ENCODE results near the gene PIK3R5.
"Not testable (repeated sequence)": the region's sequence is repeated elsewhere in the genome, so short reads cannot be mapped to it uniquely, and the experiment has no call there.

The PIK3R5 gene

DNA sequence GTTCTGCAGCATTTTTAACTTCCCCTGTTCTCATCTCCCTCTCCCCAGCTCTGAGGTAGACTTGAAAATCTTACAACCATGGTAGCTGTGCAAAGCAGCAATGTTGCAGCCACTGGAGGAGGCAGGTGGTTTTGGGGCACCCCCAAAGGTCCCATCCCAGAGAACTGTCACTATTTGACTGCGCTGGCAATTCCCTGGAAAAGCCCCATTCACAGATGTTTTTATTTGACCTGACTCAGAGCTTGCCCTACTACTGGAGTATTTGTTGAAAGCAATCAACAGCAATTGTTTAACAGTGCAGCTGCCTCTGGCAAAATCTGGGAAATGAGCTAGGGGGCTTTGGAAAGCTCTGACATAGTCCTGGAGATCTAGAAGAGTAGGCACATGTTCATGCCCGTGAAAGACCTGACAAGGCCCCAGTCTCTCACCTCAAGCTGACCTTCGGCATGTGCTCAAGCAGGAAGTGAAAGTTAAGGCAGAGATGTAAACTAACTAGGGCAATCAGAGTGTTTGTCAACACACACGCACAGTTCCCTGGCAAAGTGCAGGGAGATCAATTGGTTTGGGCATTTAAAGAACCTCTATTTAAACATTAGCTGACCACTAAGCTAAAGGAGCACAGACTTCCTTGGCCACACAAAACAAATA, 19.7 kb upstream of the PIK3R5 start:
- DNase-seq: no peak

DNA sequence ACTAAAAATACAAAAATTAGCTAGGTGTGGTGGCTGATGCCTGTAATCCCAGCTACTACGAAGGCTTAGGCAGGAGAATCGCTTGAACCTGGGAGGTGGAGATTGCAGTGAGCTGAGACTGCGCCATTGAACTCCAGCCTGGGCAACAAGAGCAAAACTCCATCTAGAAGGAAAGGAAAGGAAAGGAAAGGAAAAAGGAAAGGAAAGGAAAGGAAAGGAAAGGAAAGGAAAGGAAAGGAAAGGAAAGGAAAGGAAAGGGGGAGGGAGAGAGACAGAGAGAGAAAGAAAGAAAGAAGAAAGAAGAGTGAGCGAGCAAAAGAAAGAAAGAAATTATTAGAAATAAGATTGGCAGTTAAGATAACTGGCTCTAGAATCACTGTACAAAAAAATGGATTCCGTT, 18.7 kb upstream of the PIK3R5 start:
- DNase-seq: not testable (repeated sequence)

DNA sequence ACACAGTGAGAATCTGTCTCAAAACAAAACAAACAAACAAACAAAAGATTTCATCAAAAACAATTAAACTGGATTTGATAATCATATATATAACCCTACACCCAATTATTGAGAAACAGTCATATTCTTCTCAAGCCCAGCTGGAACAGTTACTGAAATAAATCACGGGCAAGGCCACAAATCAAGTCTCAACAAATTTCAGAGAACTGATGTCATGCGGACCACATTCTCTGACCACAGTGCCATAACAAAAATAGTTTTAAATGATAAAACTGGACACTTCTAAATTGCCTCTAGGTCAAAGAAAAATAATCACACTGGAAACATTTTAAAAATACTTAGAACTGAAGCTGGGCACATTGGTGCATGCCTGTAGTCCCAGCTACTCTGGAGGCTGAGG, 15.9 kb upstream of the PIK3R5 start:
- DNase-seq: no peak

DNA sequence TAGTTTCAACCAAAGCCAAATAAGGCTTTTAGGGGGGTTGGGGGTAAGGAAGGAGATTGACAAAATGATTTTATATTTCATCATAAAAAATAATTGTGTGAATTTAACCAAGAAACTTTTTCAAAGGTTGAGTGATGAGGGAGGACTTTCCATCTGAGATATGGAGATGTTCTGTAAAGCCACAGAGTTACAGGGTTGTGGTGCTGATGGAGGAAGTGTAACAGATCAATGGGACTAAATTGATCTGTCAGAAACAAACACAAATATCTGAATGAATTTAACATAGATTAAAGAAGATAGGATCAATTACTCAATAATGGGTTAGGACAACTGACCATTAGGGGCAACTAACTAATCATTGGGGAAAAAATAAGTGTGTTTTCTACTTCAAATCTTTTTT, 14.2 kb upstream of the PIK3R5 start:
- no peak for DNase-seq

DNA sequence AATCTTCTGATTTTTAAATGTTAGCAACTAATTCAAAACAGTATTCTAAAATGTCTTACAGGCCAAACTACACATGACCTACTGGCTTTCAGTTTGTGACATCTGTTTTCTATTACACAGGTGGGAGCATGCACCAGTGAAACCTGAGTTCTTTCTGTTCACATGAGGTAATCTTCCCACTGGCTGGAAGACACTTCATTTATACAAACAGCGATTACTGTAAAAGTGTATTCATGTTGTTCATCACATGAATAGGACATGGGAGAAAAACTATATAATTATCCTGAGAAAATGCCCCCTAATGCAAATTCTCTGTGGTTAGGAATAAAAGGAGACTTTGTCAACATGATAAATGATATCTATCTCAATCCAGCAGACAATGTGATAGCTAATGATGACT, 11.1 kb upstream of the PIK3R5 start:
- DNase-seq: no peak

DNA sequence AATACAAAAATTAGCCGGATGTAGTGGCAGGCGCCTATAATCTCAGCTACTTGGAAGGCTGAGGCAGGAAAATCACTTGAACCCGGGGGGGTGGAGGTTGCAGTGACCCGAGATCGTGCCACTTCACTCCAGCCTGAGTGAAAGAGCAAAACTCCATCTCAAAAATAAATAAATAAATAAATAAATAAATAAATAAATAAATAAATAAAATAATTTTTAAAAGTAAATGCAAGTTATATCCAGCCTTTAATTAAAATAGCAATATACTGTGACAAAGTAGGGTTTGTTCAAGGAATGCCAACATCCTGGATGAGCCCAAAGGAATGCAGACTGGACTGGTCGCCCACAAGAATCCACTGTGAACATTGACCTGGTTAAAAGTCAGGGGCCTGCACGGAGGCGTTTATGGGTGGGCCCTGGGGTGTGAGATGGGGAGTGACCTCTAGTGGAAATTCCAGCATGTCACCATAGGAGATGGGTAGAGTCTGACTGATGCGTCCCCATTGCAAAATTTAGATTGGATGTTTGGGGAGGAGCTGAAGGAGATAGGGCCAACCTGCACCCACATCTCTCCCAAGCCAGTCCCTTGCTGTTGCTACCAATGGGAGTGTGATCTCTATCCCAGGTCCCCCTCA, 9.7 kb upstream of the PIK3R5 start:
- DNase-seq: no peak

DNA sequence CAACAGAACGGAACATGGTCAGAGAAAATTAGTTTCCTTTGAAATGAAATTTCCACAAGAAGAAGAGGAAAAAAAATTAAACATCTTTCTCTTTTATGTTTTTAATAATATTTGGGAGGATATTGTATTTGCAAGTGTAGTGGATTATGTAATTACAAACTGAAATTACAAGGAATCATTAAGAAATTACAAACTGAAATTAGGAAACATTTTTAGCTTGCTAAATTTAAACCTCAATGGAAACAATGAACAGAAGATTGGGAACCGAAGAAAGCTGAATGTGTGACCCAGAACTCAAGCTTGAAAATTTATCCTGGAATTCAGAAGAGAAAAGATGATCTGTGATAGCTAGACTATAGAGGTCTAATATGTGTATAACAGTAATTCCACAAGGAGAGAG, 4.4 kb upstream of the PIK3R5 start:
- no peak for DNase-seq

DNA sequence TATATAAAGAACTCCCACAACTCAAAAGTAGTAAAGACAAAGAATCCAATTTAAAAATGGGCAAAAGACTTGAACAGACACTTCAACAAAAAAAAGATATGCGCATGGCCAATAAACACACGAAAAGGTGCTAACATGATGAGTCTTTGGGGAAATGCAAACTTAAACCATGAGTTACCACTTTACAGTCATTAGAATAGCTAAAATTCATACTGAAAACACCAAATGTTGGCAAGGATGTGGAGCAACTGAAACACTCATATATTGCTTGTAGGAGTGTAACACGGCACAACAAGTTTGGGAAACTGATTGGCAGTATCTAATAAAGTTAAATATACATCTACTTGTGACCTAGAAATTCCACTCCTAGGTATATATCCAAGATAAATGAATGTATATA, 3.0 kb upstream of the PIK3R5 start:
- no peak for DNase-seq

DNA sequence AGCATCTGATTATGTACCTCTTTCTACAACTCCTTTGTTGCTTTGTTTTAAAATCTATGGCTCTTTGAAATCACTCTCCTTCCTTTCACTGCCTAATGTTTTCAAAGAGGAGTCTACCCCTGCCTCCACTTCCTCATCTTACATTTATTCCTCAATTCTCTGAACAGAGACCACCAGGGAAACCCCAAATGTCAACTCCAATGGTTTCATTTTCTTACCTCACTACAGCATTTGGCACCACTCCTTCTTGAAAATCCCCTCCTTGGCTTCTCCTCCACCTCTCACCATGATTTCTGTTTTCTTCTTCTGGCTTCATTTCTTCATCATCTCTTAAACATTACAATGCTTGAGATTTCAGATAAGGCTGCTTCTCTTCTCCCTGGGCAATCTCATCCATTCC, 2.4 kb upstream of the PIK3R5 start:
- no peak for DNase-seq

DNA sequence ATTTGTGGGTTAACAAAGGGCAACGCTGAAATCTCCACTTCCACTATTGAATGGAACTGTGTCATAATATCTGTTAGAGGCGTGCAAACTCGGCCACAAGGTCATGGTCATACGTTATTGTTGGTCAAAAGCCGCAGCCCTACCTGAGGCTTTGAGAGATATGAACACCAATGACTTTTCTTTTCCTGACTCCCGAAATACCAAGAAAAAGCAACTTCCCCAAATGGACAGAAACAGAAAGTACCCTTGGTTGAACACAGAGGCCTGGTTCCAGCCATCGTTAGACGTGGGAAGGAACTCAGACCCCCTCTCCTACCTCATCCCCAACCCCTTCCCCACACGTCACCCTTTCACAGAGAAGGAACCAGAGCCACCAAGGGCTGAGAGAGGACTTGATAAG, 1.4 kb upstream of the PIK3R5 start:
- DNase-seq: no peak

DNA sequence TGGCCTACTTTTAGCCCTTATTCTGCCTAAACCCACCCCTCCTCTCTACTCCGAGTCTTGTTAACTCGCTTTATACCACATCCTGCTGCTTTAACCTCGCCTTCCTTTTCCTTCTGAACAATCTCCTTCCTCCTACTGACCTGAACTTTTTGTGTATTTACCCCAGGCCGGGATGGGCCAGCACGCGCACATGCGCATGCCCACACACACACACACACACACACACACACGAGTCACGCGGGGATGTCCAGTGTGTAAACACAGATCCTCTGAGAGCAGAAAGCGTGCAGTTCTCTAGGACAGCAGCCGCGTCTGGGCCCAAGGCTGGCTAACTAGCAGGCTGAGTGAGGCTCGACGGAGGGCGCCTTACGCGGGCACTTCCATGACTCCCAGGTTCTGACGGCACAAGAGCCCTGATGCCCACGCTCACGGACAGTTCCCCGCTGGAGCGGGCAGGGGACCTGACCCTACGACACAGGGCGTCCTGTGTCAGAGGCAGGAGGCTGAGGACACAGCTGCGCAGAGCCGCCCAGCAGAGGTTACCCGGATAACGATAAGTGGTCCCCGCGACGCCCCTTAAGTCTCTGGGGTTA, 610 bp downstream of the PIK3R5 start:
- peak; percentile 80 for DNase-seq

DNA sequence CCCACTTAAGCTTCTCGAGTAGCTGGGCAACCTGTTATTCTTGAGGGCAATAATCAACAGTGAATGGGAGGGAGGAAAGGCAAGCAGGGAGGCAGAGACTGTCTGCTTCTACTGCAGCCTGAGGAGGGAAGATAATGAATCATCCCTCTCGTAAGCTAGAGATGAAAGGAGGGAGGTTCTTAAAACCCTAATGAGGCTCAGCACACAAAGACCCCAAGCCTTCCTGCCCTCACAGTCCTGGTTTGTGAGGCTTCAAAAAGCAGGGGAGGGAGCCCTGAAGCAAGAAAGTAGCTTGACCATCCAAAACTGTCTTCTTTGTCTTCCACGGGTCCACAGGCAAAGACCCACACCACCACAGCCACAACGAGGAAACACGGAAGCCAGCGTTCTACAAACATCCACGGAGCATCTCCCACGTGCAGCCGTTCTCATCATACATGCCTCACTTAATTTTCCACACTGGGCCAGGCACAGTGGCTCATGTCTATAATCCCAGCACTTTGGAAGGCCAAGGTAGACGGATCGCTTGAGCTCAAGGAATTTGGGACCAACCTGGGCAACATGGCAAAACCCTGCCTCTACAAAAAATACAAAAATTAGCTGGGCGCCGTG, 1.8 kb downstream of the PIK3R5 start:
- peak; percentile 75 for DNase-seq

DNA sequence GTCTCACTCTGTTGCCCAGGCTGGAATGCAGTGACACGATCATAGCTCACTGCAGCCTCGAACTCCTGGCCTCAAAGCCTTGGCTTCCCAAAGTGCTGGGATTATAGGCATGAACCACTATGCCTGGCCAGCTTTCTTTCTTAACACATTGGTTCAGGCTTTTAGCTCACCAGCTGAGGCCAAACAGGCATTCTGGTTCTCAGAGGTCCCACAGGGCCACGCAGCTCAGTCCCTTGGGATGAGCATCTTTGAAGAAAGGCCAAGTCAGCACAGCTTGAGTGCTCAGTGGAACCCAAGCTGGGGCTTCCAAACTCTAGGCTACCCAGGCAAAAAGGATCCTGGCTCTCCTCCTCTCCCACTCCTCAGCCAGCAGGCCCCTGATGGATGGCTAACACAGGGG, 2.5 kb downstream of the PIK3R5 start:
- no peak for DNase-seq

DNA sequence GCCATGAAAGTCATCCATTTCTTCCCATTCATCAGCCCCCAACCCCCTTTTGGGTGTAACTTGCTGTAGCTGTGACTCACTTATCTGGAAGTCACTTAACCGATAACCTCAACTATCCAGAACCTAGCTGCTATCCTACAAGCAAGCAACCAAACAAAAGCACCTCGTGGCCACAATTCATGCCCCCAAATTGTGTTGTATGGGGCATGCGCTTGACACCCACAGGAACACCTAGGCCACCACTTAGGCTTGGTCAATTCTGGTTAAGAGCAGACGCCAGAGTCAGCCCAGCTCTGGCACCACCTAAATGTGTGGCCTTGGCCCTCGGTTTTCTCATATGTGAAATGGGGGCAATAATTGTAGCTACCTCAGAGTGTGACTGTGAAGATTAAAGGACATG, 3.7 kb downstream of the PIK3R5 start:
- no peak for DNase-seq

DNA sequence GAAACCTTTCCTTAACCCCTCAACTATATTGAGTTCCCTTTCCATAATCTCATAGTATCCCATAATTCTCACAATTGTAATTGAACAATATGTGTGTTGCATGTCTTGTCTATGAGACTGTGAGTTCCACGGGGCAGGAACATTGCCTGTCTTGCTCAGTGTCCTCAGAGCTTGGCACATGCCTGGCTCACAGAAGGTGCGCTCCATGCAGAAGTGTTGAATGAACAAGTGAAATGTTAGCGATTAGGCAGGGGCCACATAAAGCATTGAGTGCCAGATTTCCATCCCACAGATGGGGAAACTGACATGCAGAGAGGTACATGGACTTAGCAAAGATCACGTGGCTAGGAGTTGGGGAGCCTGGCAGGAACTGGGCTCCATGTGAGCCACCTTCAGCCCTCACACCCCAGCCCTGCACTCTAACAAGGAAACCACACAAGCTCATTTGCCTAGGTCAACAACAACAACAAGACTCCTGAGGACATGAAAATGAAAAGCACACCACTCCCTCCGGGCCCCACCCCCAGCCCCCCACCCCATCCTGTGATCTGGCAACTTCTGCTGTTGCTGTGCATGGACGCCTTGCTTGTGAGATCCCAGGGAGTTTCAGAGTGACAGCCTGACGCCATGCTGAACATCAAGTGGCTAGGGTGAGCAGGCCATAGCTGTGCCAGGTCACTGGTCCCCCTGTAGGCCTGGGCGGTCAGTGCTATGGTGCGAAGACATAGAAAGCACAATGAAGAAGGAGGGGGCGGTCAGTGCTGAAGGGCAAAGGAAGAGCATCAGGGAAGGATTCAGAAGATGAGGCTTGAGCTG, 5.0 kb downstream of the PIK3R5 start:
- DNase-seq: no peak

DNA sequence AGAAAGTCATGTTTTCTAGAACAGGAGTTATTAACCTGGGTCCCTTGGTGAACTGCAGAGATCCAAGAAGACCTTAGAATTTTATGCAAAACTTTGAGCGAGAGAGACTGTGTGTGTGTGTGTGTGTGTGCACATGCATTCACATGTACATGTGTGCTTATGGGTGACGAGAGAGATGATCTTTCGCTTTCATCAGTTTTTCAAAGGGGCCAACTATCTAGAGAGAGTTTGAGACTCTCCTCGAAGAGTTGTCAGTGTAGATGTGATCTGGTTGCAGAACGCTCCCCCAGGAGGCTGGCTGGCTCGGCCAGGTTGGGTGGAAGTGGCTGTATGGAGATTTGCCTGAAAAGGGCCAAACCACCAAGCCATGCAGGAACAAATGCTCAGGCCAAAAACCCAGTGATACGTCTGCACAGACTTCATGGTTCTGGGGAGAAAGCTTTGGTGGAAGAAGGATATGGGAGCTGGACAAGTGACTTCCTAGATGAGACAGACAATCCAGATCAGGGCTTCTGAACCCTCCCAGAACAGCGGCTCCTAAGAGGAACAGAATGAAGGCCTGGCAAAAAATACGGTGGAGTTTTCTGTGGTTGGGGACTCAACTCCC, 6.1 kb downstream of the PIK3R5 start:
- DNase-seq: no peak

DNA sequence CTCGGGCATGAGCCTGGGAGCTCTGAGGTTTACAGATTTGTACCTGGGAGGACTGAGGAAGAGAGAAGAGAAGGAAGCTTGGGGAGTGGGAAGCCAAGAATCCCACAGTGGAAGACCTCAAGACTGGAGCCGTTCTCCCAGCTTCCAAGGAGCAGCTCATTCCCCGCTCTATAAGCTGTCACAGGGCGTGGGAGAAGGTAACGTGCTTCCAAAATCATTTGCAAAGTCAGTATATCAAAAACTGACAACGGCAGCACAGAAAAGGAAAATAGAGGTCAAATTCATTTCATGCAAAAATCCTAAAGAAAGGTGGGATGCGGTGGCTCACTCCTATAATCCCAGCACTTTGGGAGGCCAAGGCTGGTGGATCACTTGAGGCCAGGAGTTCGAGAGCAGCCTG, 7.8 kb downstream of the PIK3R5 start:
- no peak for DNase-seq

DNA sequence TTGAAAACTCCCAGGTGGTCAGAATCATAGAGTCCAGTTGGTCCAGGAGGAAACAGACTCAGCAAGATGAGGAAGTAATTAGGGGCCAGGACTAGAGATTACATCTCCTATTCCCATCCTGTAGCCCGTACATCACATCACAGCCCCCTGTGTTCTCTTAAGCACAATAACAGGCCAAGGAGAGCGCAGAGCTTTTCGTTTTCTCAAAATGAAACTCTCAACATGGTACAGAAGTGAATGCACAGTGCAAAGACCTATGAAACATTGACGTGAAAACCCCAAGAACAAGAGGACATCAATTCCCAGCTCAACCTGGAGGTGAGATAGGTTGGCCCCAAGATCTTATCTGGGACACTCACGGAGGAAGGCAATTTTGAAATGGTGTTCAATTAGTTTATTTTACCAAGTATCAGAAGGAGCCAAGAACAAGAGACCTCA, 9.0 kb downstream of the PIK3R5 start:
- no peak for DNase-seq

DNA sequence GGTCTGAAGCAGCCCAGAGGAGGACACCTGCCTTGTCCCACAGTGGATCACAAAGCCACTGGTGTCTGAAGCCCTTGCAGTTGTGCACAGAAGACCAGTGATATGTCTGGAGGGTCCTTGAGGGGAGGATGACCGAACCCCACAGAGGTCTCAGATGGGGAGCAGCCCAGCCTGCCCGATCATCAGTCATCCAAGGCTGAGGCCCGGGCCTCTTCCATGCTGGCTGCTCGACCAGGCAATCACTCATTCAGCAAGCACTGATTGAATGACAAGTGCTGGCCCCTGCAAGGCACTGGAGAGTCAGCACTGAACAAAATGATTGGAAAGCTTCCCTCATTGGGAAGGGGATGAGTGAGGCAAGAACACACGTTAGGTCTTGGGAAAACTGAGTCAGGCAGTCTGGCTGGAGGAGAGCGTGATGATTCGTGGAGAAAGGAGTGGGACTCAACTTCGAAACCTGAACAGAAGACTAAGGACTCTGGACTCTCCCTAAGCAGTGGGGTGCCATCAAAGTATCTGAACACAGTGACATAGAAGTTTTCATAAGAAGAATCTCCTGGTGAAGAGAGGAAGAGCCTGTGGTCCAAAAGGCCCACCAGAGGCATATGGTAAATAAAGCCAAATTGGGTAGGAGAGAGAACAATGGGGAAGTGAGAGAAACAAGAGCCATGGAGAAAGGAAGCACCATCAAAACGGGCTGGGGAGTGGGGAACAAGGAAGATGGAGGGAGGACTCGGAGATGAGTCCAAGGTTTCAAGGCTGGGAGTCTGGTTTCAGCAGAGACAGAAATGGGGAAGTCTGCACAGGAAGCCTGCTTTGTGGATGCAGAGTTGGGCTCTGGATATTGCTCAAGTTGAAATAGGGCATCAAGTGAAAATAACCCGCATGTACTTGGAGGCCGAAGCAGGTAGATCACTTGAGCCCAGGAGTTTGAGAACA, 10.2 kb downstream of the PIK3R5 start:
- DNase-seq: no peak

DNA sequence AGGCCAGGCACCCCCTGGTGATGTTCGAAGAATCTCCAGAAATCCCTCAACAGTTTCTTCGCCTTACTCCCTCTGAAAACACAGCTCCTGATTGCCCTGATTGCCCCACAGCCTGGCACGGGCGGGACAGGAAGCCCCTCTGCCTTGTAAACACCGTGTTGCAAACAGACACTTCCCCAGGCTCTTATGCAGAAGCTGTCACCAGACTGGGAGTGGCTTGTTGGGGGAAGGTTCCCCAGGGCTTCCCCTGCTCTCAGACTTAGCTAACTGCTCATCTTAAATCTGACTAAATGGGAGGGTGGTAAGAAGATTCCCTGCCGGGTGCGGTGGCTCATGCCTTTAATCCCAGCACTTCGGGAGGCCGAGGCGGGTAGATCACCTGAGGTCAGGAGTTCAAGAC, 11.2 kb downstream of the PIK3R5 start:
- DNase-seq: peak; percentile 83

DNA sequence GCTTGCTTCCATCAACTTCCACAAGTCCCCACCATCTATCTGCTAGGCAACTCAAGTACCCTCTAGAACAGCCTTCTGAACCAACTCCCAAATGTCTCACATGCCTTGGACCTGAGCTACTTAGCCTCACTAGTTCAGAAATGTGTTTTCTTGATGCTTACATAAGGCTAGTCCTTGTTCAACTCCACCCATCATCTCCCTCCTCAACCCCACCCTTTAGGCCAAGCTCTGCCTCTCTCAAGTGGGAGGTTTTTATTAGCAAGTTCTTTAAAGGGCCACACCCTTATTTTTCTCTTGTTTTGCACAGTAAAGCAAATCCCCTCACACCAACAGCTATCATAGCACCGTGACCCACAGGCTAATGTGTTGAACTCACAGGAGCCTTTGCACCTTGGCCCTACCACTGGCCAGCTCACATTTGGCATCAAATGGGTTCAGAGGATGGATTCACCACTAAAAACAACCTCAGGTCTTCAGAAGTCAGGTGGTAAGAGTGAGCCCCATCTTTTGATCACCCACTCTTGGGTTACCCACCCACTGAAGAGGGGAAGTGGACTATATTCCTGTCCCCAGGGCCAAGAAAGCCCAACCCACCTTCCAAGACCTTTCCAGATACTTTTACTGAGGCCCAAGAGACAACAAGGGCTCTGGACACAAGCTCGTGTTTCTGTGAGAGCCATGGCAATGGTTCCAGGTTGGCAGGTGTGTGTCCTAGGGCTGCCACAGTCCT, 12.2 kb downstream of the PIK3R5 start:
- no peak for DNase-seq

Measured in activated CD8-positive, alpha-beta memory T cell treated with anti-CD3 and anti-CD28 coated beads for 24 hours (primary cell).